ENCODE measurements around the gene OSBPL3.
A peak's percentile ranks its signal among the peaks of the same experiment; 100 is the strongest.

Gene OSBPL3

GRCh38 chr7:24978843-24979469 is 1.0 kb downstream of the OSBPL3 start:
- DNase-seq, result no peak

GRCh38 chr7:24975644-24976260 is 4.2 kb downstream of the OSBPL3 start:
- no peak for DNase-seq

- no peak for DNase-seq
Observed at GRCh38 chr7:24975172-24975571, 4.8 kb downstream of the OSBPL3 start.

- no peak for DNase-seq
Observed at GRCh38 chr7:24974026-24974832, 5.7 kb downstream of the OSBPL3 start.

- no peak for DNase-seq
Observed at GRCh38 chr7:24972991-24973390, 7.0 kb downstream of the OSBPL3 start.

GRCh38 chr7:24972166-24972477 is 7.9 kb downstream of the OSBPL3 start:
- no peak for DNase-seq

GRCh38 chr7:24971333-24972165 is 8.4 kb downstream of the OSBPL3 start:
- DNase-seq, result peak; percentile 17

- no peak for DNase-seq
Observed at GRCh38 chr7:24970676-24971075, 9.3 kb downstream of the OSBPL3 start.

GRCh38 chr7:24968165-24968564 is 11.8 kb downstream of the OSBPL3 start:
- no peak for DNase-seq

- no peak for DNase-seq
Observed at GRCh38 chr7:24967696-24968095, 12.3 kb downstream of the OSBPL3 start.

GRCh38 chr7:24966802-24967201 is 13.2 kb downstream of the OSBPL3 start:
- DNase-seq, result no peak

GRCh38 chr7:24965831-24966708 is 13.9 kb downstream of the OSBPL3 start:
- DNase-seq, result no peak

- DNase-seq, result no peak
Observed at GRCh38 chr7:24964191-24964590, 15.8 kb downstream of the OSBPL3 start.

GRCh38 chr7:24963218-24963617 is 16.8 kb downstream of the OSBPL3 start:
- no peak for DNase-seq

GRCh38 chr7:24962418-24962962 is 17.5 kb downstream of the OSBPL3 start:
- no peak for DNase-seq

GRCh38 chr7:24959735-24960485 is 20.1 kb downstream of the OSBPL3 start:
- no peak for DNase-seq

GRCh38 chr7:24958399-24958798 is 21.6 kb downstream of the OSBPL3 start:
- no peak for DNase-seq

- DNase-seq, result no peak
Observed at GRCh38 chr7:24956021-24956420, 24.0 kb downstream of the OSBPL3 start.

- no peak for DNase-seq
Observed at GRCh38 chr7:24955313-24955712, 24.7 kb downstream of the OSBPL3 start.

GRCh38 chr7:24952464-24952863 is 27.5 kb downstream of the OSBPL3 start:
- no peak for DNase-seq

GRCh38 chr7:24951441-24951980 is 28.5 kb downstream of the OSBPL3 start:
- DNase-seq, result no peak

All from GOT3 (cell line).